ENCODE measurements around the gene WNT8A. TPM values are rescaled to one million over a fixed set of nuclear protein-coding genes. Genes with fewer than 3 reads are reported as not detected.

WNT8A gene
- polyA plus RNA-seq, 1 donor from 2014 or later, result 0.26 TPM

- H4K20me1 ChIP-seq (ENCODE audit: insufficient read depth), result no peaks in the 10 kb centered on the region
- H2AFZ ChIP-seq (ENCODE audit: low read depth, low read length), result no peak overlapping the region
- no peaks in the 10 kb centered on the region for H3K27me3 ChIP-seq (ENCODE audit: insufficient read depth, low read depth, low read length)
- H3K9me2 ChIP-seq (ENCODE audit: insufficient read depth, low read length), result no peaks in the 10 kb centered on the region
- no peak overlapping the region for H3K27ac ChIP-seq (ENCODE audit: low read length)
- no peak overlapping the region for H3K9ac ChIP-seq (ENCODE audit: low read length)
- no peaks in the 10 kb centered on the region for H3K9me3 ChIP-seq (ENCODE audit: low read length)
- no peaks in the 10 kb centered on the region for H3F3A ChIP-seq (ENCODE audit: insufficient read depth, low read length, poor library complexity, severe bottlenecking)
- no peak overlapping the region for H3K4me3 ChIP-seq (ENCODE audit: low read length)
- TF ChIP-seq TAF1 (IDR thresholded peaks at IDR 0.05; ENCODE audit: low read depth), result no peak
- TF ChIP-seq EP300 (conservative IDR thresholded peaks at IDR 0.05; ENCODE audit: poor library complexity, severe bottlenecking), result no peak
- TF ChIP-seq EZH2 (IDR thresholded peaks at IDR 0.05; ENCODE audit: borderline replicate concordance, insufficient read depth, low read length, poor library complexity, severe bottlenecking), result no peak
- TF ChIP-seq SMC3 (conservative IDR thresholded peaks at IDR 0.05; ENCODE audit: poor library complexity), result no peak
- TF ChIP-seq, protein P1, sequence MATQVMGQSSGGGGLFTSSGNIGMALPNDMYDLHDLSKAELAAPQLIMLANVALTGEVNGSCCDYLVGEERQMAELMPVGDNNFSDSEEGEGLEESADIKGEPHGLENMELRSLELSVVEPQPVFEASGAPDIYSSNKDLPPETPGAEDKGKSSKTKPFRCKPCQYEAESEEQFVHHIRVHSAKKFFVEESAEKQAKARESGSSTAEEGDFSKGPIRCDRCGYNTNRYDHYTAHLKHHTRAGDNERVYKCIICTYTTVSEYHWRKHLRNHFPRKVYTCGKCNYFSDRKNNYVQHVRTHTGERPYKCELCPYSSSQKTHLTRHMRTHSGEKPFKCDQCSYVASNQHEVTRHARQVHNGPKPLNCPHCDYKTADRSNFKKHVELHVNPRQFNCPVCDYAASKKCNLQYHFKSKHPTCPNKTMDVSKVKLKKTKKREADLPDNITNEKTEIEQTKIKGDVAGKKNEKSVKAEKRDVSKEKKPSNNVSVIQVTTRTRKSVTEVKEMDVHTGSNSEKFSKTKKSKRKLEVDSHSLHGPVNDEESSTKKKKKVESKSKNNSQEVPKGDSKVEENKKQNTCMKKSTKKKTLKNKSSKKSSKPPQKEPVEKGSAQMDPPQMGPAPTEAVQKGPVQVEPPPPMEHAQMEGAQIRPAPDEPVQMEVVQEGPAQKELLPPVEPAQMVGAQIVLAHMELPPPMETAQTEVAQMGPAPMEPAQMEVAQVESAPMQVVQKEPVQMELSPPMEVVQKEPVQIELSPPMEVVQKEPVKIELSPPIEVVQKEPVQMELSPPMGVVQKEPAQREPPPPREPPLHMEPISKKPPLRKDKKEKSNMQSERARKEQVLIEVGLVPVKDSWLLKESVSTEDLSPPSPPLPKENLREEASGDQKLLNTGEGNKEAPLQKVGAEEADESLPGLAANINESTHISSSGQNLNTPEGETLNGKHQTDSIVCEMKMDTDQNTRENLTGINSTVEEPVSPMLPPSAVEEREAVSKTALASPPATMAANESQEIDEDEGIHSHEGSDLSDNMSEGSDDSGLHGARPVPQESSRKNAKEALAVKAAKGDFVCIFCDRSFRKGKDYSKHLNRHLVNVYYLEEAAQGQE (IDR thresholded peaks at IDR 0.05; ENCODE audit: borderline replicate concordance), result no peak
- TF ChIP-seq, protein P2, sequence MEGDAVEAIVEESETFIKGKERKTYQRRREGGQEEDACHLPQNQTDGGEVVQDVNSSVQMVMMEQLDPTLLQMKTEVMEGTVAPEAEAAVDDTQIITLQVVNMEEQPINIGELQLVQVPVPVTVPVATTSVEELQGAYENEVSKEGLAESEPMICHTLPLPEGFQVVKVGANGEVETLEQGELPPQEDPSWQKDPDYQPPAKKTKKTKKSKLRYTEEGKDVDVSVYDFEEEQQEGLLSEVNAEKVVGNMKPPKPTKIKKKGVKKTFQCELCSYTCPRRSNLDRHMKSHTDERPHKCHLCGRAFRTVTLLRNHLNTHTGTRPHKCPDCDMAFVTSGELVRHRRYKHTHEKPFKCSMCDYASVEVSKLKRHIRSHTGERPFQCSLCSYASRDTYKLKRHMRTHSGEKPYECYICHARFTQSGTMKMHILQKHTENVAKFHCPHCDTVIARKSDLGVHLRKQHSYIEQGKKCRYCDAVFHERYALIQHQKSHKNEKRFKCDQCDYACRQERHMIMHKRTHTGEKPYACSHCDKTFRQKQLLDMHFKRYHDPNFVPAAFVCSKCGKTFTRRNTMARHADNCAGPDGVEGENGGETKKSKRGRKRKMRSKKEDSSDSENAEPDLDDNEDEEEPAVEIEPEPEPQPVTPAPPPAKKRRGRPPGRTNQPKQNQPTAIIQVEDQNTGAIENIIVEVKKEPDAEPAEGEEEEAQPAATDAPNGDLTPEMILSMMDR (IDR thresholded peaks at IDR 0.05; ENCODE audit: poor library complexity, severe bottlenecking), result no peak
- no peak for TF ChIP-seq MXI1 (conservative IDR thresholded peaks at IDR 0.05; ENCODE audit: poor library complexity, severe bottlenecking)
- no peak for TF ChIP-seq RAD21 (conservative IDR thresholded peaks at IDR 0.05)
- TF ChIP-seq POLR2AphosphoS5 (IDR thresholded peaks at IDR 0.05), result no peak
- no peaks in the 10 kb centered on the region for H3K79me2 ChIP-seq (replicated peaks; ENCODE audit: insufficient read depth, low read length)
- no peaks in the 10 kb centered on the region for H3K36me3 ChIP-seq (ENCODE audit: insufficient read depth, low read length)
- no peak overlapping the region for H3K4me2 ChIP-seq (ENCODE audit: low read length)
Measured at GRCh38 chr5:138140268-138140667, 56.4 kb downstream of the WNT8A start.

Small RNAs within 50 kb of the gene (small RNA-seq; reads per million reads assigned to genes)
- gene RNU6-1148P (0 reads per million in 3 experiments), gene RNU6-460P (0 reads per million in 3 experiments), gene RNU6-888P (0.20 to 5.2 (median 0.35) reads per million in 3 experiments)

Other genes with a start within 250 kb of the WNT8A start
- gene MYOT, start 216.2 kb upstream of the WNT8A start, polyA plus RNA-seq, result not detected in 2 replicates
- not detected in 2 replicates for gene PKD2L2, start 194.6 kb upstream of the WNT8A start, polyA plus RNA-seq
- 51.9 and 61.6 TPM in 2 replicates for gene FAM13B, start 51.0 kb upstream of the WNT8A start, polyA plus RNA-seq
- gene NME5, start 55.4 kb downstream of the WNT8A start, polyA plus RNA-seq, result 12.8 and 17.0 TPM in 2 replicates
- 96.1 and 118 TPM in 2 replicates for gene BRD8, start 94.6 kb downstream of the WNT8A start, polyA plus RNA-seq
- 1.9 and 2.1 TPM in 2 replicates for gene KIF20A, start 95.1 kb downstream of the WNT8A start, polyA plus RNA-seq
- 40.8 and 52.9 TPM in 2 replicates for gene CDC23, start 129.3 kb downstream of the WNT8A start, polyA plus RNA-seq
- gene GFRA3, start 190.6 kb downstream of the WNT8A start, polyA plus RNA-seq, result not detected in 2 replicates
- 0.71 and 1.3 TPM in 2 replicates for gene CDC25C, start 247.8 kb downstream of the WNT8A start, polyA plus RNA-seq

Measured in neural cell (in vitro differentiated cells).